Measurements from ENCODE around the gene IRX1. TPM values are rescaled to one million over a fixed set of nuclear protein-coding genes. Genes with fewer than 3 reads are reported as not detected.

The IRX1 gene
- total and polyA plus RNA-seq, 2 of the 13 experiments (the other 11 are each of a cell fraction or from before 2014, with no cell fraction given) = not detected

DNA sequence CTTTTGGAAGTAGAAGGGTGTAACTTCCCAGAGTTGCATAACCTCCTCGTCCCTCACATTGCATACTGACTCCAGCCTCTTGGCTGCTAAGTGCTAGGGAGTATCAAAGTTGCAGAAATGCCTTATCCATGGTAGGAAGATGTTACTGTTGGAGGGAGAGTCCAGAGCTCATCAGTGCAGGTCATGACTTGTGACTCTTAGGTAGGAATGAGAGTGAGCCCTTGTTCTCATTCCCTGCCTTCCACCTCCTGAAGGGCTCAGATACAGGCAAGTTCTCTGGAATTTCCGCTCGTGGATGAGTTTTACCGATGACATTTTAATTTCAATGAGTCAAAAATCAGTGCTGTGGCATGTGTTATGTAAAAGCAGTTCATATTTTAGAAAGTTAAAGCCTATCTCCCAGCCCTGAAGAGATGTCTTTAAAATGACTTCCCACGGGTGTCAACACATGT, 17.0 kb downstream of the IRX1 start:
- H4K20me1 ChIP-seq (ENCODE audit: insufficient read depth, low read length) = no peaks in the 10 kb centered on the region
- ChIA-PET POLR2A (no interaction called here), CTCF (ENCODE audit: low intra/inter-chr PET ratio, low total read pairs) (no interaction called here)
- H3K36me3 ChIP-seq (replicated peaks in 1 of 2; ENCODE audit: control insufficient read depth in 1 of 2, insufficient read depth in 2 of 2, low read length in 2 of 2) = no peaks in the 10 kb centered on the region
- in situ Hi-C loops (cut with HindIII; ENCODE audit: extremely low pct_ligation_motif_present, low pct_unique_long_range_greater_than_20kb) = no loop called here
- ATAC-seq (no peak), DNase-seq (ENCODE audit: low spot score) (no peak), FAIRE-seq (no peak)
- H3K27me3 ChIP-seq (ENCODE audit: control insufficient read depth in 1 of 2, insufficient read depth in 2 of 2, low read length in 2 of 2) = peaks cover 0 to 14% of the 10 kb centered on the region in 2 experiments; a peak in 2 of 5 replicates
- H3K9me3 ChIP-seq (ENCODE audit: low read length) = no peaks in the 10 kb centered on the region
- H2AFZ ChIP-seq (ENCODE audit: low read length) = no peak overlapping the region
- no peak overlapping the region for H3K4me2 ChIP-seq (ENCODE audit: low read depth, low read length)
- no peaks in the 10 kb centered on the region for H3K4me1 ChIP-seq (ENCODE audit: insufficient read depth, low read length)
- TF ChIP-seq NFIC (IDR thresholded peaks at IDR 0.05; ENCODE audit: low read length) (no peak), ZBTB7B (CRISPR knock-in tag; IDR thresholded peaks at IDR 0.05) (no peak), RCOR2 (CRISPR knock-in tag; IDR thresholded peaks at IDR 0.05) (no peak), CEBPB (IDR thresholded peaks at IDR 0.05; ENCODE audit: borderline replicate concordance, low read depth, low read length) (peak; percentile 17; the same call in 1 of the 2 replicates)
- TF ChIP-seq, protein P1, sequence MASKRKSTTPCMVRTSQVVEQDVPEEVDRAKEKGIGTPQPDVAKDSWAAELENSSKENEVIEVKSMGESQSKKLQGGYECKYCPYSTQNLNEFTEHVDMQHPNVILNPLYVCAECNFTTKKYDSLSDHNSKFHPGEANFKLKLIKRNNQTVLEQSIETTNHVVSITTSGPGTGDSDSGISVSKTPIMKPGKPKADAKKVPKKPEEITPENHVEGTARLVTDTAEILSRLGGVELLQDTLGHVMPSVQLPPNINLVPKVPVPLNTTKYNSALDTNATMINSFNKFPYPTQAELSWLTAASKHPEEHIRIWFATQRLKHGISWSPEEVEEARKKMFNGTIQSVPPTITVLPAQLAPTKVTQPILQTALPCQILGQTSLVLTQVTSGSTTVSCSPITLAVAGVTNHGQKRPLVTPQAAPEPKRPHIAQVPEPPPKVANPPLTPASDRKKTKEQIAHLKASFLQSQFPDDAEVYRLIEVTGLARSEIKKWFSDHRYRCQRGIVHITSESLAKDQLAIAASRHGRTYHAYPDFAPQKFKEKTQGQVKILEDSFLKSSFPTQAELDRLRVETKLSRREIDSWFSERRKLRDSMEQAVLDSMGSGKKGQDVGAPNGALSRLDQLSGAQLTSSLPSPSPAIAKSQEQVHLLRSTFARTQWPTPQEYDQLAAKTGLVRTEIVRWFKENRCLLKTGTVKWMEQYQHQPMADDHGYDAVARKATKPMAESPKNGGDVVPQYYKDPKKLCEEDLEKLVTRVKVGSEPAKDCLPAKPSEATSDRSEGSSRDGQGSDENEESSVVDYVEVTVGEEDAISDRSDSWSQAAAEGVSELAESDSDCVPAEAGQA (IDR thresholded peaks at IDR 0.05; ENCODE audit: low read depth) = no peak
- TF ChIP-seq, protein P1 (CRISPR knock-in tag; IDR thresholded peaks at IDR 0.05; ENCODE audit: borderline replicate concordance) = no peak
- H3K4me3 ChIP-seq (replicated peaks in 1 of 3; ENCODE audit: insufficient read depth in 1 of 3, low read depth in 2 of 3, low read length in 3 of 3) = no peak overlapping the region
- intact Hi-C loops (cut with micrococcal nuclease; ENCODE audit: unreplicated experiment) = no loop called here
- no peak overlapping the region for H3K27ac ChIP-seq (ENCODE audit: extremely low read length, insufficient read depth, low read length)
- H3K9ac ChIP-seq (ENCODE audit: insufficient read depth, low read depth, low read length) = no peak overlapping the region
- H3K79me2 ChIP-seq (ENCODE audit: insufficient read depth, low read length) = no peaks in the 10 kb centered on the region
- WGBS (ENCODE audit: low lambda C conversion rate) = 0% methylated on average over 4 of the region's 5 CpGs
- no TSS peak for BruUV-seq (replicated peaks)

All from HepG2 (cell line).